ENCODE data around the gene DENND4A.

DENND4A gene

DNA sequence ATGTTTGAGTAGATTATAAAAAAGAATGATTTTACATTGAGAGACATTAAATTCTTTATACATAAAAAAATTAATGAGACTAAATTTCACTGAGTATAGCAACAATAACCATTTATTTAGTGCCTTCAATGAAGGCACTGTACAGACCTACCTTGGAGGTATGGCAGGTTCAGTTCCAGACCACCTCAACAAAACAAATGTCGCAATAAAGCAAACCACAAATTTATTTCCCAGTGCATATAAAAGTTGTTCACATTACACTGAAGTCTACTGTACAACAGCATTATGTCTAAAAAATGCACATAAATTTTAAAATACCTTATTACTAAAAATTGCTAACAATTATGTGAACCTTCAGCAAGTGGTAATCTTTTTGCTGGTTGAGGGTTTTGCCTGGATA is 111.5 kb downstream of the DENND4A start:
- TF ChIP-seq, protein P1, sequence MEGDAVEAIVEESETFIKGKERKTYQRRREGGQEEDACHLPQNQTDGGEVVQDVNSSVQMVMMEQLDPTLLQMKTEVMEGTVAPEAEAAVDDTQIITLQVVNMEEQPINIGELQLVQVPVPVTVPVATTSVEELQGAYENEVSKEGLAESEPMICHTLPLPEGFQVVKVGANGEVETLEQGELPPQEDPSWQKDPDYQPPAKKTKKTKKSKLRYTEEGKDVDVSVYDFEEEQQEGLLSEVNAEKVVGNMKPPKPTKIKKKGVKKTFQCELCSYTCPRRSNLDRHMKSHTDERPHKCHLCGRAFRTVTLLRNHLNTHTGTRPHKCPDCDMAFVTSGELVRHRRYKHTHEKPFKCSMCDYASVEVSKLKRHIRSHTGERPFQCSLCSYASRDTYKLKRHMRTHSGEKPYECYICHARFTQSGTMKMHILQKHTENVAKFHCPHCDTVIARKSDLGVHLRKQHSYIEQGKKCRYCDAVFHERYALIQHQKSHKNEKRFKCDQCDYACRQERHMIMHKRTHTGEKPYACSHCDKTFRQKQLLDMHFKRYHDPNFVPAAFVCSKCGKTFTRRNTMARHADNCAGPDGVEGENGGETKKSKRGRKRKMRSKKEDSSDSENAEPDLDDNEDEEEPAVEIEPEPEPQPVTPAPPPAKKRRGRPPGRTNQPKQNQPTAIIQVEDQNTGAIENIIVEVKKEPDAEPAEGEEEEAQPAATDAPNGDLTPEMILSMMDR (IDR thresholded peaks at IDR 0.05; ENCODE audit: insufficient read depth, low read depth, low read length, missing control alignments): no peak
- H3K4me3 ChIP-seq (ENCODE audit: low read length): no peak overlapping the region
- no peak for DNase-seq (ENCODE audit: low read depth)

- DNase-seq (ENCODE audit: low read depth): no peak
- TF ChIP-seq, protein P1 (IDR thresholded peaks at IDR 0.05; ENCODE audit: insufficient read depth, low read depth, low read length, missing control alignments): no peak
- no peak overlapping the region for H3K4me3 ChIP-seq (ENCODE audit: low read length)
Measured at GRCh38 chr15:65676123-65676522, 116.0 kb downstream of the DENND4A start.

DNA sequence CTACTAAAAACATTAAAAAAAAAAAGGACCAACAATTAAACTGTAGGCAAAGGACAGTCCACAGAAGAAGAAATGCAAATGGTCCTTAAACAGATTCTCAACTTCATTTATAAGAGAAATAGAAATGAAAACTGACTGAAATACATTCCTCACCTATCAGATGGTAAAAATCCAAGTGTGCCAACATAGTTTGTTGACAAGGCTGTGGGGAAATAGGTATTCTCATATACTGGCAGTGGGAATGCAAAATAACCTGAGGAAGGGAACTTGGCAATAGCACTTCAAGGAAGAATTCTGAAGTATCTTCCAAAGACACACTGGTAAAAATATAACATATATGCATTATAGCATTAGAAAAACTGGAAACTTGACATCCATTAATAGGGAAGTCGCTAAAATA is 116.5 kb downstream of the DENND4A start:
- no peak overlapping the region for H3K4me3 ChIP-seq (ENCODE audit: low read length)
- TF ChIP-seq, protein P1 (IDR thresholded peaks at IDR 0.05; ENCODE audit: insufficient read depth, low read depth, low read length, missing control alignments): no peak
- no peak for DNase-seq (ENCODE audit: low read depth)

DNA sequence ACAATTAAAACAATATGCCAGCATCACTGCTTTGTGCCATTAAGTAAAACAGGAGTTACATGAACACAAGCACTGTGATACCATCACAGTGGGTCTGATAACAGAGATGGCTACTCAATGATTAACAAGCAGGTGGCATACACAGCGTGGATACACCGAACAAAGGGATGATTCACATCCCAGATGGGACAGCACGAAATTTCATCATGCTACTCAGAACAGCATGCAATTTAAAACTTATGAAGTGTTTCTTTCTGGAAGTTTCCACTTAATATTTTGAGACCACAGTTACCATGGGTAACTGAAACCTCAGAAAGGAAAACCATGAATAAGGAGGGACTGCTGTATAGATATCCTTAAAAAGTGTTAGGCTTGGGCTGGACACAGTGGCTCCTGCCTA is 125.8 kb downstream of the DENND4A start:
- H3K4me3 ChIP-seq (ENCODE audit: low read length): no peak overlapping the region
- peak; percentile 76 for DNase-seq (ENCODE audit: low read depth)
- TF ChIP-seq, protein P1 (IDR thresholded peaks at IDR 0.05; ENCODE audit: insufficient read depth, low read depth, low read length, missing control alignments): no peak

GRCh38 chr15:65663521-65663920 is 128.6 kb downstream of the DENND4A start:
- DNase-seq (ENCODE audit: low read depth): no peak
- no peak overlapping the region for H3K4me3 ChIP-seq (ENCODE audit: low read length)
- TF ChIP-seq, protein P1 (IDR thresholded peaks at IDR 0.05; ENCODE audit: insufficient read depth, low read depth, low read length, missing control alignments): no peak

DNA sequence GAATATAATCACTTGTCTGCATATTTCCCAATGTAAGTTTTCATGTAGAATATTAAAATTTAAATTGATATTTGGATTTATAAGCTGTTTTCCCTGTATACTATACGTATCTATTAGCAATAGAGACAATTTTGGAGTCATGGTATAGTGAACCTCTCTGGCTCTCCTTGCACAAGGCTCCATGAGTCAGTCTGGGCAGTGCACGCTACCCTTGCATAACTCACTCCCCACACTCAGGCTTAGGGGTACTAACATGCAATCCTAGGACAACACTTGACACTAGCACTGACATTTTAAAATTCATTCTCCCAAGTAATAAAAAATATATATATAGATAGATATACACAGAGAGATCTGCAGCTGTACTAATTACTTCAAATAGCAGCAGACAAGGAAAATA is 131.2 kb downstream of the DENND4A start:
- TF ChIP-seq, protein P1 (IDR thresholded peaks at IDR 0.05; ENCODE audit: insufficient read depth, low read depth, low read length, missing control alignments): no peak
- peak; percentile 64 for DNase-seq (ENCODE audit: low read depth)

DNA sequence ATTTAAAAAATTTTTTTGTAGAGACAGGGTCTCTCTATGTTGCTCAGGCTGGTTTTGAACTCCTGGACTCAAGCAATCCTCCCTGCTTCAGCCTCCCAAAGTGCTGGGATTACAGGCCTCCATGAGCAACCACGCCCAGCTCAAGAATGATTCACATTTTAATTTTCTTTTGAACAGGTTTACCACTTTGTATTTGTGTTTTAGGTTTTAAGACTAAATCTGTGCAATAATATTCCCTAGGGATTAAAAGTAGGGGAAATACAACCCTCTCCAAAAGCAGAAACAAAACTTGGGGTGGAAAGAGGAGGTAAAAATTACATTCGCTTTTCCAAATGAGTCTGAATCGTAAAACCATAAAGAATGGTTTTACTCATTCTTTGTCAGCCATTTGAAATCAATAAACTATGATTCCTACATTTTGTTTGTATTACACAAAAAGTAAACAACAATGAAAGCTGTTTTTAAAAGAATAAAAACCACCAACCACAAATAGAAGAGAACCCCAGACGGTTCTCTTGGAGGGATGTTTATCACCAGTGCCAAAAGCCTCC is 132.5 kb downstream of the DENND4A start:
- no peak for DNase-seq (ENCODE audit: low read depth)
- no peak overlapping the region for H3K4me3 ChIP-seq (ENCODE audit: low read length)
- TF ChIP-seq, protein P1 (IDR thresholded peaks at IDR 0.05; ENCODE audit: insufficient read depth, low read depth, low read length, missing control alignments): no peak

More for the DNA sequence above, 131.2 kb downstream of the DENND4A start:
- no peak overlapping the region for H3K4me3 ChIP-seq (ENCODE audit: low read length)

Data from epithelial cell of esophagus (primary cell).